HG02571 (cell line): ENCODE results near the gene SAA1.
"Not testable (repeated sequence)": the region's sequence is repeated elsewhere in the genome, so short reads cannot be mapped to it uniquely, and the experiment has no call there.

Experiments used
- ATAC-seq: cut with Tn5 transposase; IDR thresholded peaks from one replicate; pipeline ENCODE4 v1.9.1; 2021; ENCODE audit warnings: mild to moderate bottlenecking, moderate library complexity; ENCODE audit not compliant: unreplicated experiment

Gene SAA1

DNA sequence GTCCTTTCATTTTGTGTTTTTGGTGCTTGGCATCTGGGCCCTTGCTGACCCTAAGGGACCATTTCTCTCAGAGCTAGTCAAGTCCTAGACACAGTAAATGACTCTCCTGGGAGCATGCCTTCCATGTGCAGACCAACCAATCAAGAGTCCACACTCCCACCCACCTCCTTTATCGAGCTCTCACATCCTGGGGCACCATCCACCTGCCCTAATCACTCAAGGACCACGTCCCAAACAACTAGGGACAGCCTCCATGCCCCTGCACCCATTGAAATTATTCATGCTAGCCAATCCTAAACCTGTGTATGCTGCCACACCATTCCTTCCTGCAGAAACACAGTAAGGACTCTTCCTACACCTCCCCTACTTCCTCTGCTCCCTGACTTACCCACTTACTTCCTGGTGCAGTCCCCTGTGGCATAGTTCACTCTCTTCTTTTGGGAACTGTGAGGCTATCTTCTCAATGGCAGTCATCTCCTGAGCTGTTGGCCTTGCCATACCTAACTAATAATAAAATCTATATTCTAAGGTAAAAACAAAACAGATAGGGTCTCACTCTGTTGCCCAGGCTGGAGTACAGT, 11.2 kb upstream of the SAA1 start:
- no peak for ATAC-seq

DNA sequence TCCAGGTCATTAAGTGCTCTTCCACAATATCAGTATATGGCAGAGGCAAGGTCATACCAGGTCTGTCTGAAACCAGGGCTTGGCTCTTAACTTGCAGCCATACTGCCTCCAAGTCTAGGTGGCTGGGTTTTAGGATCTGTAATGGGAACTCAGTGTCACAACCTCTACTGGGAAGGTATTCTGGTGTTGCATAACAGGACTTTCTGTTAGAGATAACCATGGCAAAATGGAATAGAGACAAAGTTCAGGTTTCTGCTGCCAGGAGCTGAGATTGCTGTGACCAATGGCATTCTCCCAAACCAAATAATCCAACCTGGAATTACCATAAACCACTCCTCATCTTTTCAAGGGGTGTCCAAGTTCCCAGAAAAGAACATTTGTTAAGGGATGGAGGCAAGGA, 6.8 kb upstream of the SAA1 start:
- no peak for ATAC-seq

DNA sequence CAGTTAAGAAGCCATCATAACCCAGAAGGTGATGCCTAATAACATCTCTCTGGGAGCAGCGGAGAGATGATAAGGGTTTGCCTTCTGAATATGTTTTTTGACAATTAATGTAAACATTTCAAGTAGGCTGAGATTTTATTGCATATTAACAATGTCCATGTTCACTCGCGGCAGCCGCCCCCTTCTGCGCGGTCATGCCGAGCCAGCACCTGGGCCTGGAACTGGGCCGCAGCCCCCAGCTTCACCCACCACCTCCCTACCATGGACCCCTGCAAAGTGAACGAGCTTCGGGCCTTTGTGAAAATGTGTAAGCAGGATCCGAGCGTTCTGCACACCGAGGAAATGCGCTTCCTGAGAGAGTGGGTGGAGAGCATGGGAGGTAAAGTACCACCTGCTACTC, 4.3 kb upstream of the SAA1 start:
- ATAC-seq, result no peak

DNA sequence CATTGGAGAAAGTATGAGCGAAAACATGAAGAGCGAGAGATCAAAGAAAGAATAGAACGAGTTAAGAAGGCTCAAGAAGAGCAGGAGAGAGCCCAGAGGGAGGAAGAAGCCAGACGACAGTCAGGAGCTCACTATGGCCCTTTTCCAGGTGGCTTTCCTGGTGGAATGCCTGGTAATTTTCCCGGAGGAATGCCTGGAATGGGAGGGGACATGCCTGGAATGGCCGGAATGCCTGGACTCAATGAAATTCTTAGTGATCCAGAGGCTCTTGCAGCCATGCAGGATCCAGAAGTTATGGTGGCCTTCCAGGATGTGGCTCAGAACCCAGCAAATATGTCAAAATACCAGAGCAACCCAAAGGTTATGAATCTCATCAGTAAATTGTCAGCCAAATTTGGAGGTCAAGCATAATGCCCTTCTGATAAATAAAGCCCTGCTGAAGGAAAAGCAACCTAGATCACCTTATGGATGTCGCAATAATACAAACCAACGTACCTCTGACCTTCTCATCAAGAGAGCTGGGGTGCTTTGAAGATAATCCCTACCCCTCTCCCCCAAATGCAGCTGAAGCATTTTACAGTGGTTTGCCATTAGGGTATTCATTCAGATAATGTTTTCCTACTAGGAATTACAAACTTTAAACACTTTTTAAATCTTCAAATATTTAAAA, 3.2 kb upstream of the SAA1 start:
- ATAC-seq, result not testable (repeated sequence)

DNA sequence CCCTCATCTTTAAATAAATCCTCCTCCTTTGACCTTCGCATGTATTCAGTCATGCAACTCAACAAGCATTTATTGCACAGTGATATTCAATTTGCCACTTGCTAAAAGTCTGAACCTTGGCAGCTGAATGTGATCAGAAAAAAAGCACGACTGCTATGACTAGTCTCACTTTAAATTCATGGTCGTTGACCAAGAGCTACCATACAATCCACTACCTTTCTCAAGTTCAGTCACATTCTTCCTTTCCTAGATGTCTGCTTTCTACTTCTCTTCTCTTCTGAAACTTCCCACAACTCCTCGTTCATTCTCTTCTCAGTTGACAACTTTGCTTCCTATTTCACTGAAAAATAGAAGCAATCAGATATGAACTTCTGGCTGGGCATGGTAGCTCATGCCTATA, 2.0 kb upstream of the SAA1 start:
- no peak for ATAC-seq

DNA sequence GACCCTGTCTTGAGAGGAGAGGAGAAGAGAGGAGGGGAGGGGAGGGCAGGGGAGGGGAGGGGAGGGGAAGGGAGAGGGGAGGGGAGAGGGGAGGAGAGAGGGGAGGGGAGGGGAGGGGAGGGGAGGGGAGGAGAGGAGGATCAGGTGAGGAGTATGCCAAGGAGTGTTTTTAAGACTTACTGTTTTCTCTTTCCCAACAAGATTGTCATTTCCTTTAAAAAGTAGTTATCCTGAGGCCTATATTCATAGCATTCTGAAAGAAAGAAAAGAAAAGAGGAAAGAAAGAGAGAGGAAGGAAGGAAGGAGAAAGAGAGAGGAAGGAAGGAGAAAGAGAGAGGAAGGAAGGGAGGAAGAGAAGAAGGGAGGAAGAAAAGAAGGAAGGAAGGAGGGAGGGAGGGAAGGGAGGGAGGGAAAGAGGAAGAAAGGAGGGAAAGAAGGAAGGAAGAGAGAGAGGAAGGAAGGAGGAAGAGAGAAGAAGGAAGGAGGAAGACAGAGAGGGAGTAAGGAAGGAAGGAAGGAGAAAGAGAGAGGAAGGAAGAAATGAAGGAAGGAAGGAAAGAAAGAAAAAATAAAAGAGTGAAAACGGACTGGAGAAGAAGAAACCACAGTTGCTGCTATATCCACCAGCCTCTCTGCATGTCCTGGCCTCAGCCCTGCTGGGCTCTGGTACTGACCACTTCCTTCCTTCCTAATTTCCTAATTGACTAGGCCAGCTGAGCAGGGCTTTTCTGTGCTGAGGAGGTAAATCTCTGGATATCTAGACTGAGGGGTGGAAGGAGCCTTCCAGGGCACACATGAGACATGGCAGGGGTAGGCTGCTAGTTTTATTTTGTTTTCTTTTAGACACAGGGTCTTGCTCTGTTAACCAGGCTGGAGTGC, 1.1 kb upstream of the SAA1 start:
- no peak for ATAC-seq

DNA sequence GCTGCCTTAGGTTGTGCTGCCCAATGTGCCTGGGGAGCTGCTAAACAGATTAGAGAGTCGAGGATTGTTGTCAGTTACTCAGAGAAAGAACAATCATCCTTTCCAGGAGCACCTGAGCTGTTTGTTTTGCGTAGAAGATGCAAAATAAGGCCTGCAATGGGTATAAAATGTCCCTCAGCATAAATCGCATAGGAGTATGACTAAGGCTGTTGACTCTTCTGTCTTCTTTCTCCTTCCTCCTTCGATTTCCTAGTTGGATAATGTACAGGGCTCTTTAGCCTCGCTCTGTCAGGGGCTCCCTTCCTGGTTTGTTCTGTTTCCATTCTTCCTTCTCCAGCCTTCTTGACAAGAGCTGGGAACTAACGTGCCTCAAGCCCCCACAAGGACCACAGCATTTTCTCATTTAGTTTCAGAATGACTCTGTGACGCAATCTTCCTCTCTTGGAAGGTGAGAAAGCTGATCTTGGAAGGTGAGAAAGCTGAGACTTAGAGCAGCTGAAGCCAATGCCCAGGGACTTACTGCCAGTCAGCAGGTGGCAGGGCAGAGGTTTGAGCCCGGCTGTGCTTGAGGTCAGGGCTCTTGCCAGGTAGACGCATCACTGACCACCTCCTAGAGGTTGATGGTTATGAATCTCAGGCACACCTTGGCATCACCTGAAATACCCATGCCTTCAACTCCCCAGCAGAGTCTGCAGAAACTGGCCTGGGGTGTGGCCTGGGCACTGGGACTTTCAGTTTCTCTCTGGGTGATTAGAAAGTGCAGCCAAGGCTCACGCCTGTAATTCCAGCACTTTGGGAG, 1.5 kb downstream of the SAA1 start:
- peak; percentile 56 for ATAC-seq

DNA sequence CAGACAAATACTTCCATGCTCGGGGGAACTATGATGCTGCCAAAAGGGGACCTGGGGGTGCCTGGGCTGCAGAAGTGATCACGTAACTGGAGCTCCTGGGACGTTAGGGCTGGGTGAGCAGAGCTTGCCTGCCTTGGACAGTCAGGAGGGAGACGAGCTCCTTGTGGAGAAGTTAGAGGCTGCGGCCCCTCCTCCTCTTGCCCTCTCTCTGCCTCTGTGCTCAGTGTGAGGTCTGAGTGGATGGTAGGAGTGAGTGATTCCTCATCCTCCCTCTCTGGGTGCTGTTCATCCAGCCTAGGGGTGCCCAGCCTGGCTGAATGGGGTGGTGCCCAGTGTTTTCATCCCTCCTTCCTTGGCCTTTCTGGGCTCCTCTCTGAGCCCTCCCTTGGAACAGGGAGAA, 3.2 kb downstream of the SAA1 start:
- not testable (repeated sequence) for ATAC-seq

DNA sequence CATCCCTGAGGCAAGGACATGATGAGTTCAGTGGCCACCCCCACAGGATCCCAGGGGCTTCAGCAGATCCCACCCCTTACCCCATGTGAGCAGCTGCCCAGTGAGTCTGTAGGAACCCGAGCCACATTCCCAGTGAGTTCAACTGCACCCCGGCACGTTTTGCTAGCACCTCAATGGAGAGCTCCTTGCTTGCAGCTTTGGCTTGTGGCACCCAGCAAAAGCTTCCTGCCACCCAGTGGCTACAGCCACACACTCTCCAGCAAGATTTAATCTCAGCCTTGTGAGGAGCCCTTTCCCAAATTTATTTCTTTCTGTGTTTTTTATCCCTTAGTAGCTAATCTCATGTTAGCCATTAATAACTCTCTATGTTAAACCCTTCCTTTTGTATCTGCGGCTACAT, 4.0 kb downstream of the SAA1 start:
- ATAC-seq, result no peak

DNA sequence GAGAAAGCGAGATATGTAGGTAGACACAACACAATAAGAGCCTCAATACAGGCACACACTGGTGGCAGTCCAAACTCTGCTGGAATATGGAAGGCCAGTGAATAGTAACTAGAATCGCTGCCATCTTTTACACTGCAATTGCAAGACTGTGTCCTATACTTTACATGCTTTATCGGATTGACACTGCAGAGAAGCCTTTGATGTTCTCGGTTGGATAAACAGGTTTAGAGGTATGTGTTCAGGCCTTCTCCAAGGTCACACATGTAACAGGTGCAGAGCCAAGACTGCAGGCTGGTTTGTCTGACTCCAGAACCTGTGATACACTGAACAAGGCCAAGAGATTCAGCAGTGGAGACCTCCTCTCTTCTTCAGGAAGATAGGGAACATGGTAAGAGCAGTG, 5.1 kb downstream of the SAA1 start:
- ATAC-seq, result no peak

DNA sequence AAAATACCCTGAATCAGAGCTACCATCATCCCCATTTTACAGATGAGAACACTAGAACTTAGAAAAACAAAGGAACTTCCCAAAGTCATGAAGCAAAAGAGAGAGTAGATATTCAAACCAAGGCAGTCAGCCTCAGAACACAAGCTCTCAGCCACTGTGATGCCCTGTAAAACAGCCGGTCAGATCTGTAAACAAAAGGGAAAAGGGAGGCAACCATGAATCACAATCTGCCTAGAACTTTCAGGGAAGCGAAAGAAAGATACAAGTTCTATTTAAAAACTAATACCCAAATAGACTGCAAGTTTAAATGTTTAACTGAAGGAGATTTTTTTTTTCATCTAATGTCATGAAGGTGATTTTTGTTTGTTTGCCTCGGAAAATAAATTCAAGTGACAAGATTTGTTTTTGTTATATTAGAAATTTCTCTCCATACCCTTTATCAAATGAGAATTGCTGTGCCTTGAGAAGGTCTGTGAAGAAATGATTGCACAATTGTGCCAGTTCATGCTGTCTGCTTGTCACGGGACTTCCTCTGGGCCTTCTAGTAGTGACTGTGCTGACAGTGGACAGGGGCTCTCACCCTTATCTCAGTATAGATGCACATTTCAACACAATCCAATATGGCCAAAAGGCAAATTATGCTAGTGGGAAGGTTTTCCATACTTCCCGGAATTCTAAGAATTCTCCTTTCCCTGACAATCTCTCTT, 11.7 kb downstream of the SAA1 start:
- ATAC-seq, result no peak

DNA sequence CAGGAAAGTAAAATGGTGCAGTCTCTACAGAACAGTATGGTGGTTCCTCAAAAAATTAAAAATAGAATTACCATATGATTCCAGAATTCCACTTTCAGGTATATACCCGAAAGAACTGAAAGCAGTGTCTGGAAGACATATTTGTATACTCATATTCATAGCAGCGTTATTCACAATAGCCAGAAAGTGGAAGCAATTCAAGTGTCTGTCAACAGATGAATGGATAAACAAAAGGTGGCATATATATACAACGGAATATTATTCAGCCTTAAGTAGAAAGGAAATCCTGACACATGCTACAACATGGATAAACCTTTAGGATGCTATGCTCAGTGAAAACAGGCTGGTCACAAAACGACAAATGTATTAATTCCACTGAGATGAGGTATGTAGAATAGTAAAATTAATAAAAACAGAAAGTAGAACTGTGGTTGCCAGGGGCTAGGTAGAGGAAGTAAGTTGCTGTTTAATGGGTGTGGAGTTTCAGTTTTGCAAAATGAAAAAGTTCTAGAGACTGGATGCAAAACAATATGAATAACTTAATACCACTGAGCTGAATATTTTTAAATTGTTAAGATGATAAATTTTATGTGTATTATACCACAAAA, 14.5 kb downstream of the SAA1 start:
- ATAC-seq, result peak; percentile 80

DNA sequence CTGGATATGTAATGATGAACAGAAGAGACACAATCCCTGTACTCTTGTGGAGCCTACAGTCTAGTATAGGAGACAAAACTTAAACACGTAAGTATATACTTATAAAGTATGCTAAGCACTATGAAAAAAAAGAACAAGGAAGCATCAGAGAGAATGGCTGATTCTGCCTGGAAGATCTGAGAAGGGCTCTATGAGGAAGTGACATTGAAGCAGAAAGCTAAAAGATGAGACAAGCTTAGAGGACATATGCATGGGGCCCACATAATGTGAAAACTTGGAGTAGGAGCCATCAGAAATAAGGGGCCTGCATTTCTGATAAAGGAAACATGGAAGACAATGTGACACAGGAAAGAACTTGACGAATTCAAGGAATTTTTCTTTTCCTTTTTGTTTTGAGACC, 16.6 kb downstream of the SAA1 start:
- no peak for ATAC-seq

DNA sequence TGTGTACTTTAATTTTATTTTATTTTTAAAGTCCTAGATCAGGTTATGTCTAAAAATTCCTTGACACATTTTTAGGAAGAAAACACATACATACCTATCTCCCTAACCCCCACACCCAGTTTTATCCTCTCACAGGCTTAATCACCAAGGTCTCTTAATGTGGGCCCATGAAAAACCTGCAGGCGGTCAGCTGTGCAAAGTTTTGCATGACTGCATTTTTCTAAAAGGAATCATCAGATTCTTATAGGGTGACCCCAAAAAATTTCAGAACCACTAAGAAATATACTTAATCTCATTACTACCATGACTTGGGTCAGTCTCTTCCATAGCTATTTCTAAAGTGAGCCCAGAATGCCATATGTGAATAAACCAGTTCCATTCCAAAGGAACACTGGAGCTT, 19.8 kb downstream of the SAA1 start:
- ATAC-seq, result no peak

DNA sequence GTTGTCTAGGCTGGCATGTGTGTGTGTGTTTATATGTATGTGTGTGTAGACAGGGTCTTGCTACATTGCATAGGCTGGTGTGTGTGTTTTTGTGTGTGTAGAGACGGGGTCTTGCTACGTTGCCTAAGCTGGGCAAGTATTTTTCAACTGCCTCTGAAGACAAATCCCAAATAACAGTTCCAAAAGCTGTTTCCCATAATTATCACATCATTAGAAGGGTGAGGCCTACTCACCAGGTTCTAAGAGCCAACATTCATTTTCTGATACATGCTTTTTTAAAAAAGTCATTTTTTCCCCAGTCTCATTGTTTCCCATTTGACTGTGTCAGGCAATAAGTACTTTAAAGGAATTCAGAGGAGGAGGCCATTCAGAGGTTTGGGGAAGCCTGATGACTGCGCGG, 22.8 kb downstream of the SAA1 start:
- ATAC-seq, result no peak

DNA sequence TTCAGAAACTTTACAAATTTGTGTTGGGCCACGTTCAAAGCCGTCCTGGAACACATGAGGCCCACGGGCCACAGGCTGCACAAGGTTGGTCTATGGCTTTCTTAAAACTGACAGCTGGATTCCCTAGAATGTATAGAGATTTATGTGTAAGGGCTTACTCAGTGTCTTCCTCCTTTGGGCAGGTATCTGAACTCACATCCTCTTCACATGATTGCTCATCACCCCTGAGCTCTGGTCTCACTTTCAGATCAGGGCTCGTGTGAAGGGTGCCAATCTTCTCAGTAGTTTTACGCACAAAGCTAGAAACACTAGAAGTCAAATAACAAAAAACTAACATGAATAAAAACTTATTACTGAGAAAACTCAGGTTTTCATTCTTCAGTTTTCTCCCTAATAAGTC, 28.8 kb downstream of the SAA1 start:
- no peak for ATAC-seq

DNA sequence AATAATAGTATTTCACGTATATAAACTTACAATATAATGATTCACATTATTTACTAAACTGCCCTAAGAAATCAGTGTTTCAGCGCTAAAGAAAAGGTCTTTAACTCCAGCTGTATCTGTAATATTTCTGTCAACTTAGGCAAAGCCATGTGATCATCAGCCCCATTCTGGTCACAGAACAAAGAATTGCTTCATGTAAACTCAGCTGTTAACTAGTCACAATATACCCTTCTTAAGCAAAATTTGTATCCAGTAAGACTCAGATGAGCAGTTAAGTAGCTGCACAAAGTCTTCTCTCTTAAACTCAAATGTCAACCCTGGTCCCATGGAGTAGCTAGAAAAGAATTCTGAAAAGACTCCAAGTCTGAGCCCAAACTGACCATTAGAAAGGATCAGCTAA, 29.3 kb downstream of the SAA1 start:
- ATAC-seq, result no peak

DNA sequence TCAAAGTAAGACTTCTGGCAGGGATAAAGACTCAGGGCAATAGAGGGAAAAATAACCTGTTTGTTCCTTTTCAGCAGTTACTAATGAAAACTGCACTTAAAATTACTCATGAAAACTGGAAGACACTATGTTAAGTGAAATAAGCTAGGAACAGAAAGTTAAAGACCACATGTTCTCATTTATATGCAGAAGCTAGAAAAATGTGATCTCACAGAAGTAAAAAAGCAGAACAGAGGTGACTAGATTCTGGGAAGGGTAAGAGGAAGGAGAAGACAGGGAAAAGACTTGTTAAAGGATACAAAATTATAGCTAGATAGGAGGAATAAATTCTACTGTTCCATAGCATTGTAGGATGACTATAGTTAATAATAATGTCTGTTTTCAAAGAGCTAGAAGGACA, 33.7 kb downstream of the SAA1 start:
- no peak for ATAC-seq

DNA sequence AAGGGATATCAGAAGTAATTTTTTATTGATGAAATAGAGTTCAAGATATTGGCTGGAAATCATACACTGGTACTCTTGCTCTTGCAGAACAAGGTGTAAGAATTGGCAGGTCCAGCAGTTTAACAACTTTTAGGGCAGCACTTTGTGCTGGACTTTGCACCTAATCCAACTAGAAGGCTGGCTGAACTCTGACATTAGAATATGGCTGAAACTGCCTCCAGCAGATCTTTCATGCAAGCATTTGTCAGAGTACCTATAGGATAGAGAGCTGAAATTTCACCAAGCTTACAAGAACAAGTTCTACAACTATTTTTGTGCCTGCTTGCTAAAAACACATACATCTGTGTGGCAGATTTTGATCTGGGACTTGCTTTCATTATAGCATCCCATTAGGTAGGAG, 38.7 kb downstream of the SAA1 start:
- ATAC-seq, result no peak

DNA sequence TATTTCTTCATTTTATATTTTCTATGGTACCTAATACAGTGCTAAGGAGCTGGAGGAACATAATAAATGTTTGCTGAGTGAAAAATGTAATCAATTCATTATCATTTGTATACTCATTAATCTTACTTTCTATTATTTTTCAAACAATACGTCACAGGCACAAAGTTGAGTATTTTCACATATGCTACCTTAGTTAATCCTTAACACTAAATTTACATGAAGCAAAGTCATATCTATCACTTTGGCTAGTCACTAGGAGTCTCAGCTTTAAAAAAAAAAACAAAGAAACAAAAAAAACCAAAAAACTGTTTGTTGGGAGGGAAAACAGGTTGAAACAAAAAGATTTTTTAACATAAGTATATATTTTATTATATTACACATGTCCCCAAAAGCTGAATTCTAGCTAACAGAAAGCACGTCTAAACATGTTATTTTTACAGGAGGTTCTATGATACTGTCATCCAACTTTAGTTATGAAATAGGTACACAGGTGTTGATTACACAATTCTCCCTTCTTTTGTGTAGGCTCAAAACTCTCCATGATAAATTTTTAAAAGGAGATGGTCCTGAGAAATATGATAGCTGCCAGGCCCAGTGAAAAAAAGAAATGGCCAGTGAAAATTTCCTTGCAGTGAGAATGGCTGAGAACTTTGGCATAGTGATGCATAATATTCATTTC, 41.5 kb downstream of the SAA1 start:
- no peak for ATAC-seq
